OCI-LY7 (cell line): ENCODE results near the gene EFCAB13.

Experiments
- EZH2phosphoT487 ChIP-seq: fragments of 200-600 bp; sonication (generic); IDR thresholded peaks from 2 replicates; pipeline ENCODE4 v1.6.1; 2018; ENCODE audit warnings: low read depth, borderline replicate concordance, mild to moderate bottlenecking, mixed run types, antibody characterized with exemption, low read length, moderate library complexity, mixed read lengths
- TF ChIP-seq, protein P1 (sequence below): fragments of 200-600 bp; sonication (generic); conservative IDR thresholded peaks from 2 replicates; pipeline ENCODE4 v1.5.1; 2014; ENCODE audit warnings: mild to moderate bottlenecking, antibody characterized with exemption, low read length, moderate library complexity, mixed read lengths

DNA sequence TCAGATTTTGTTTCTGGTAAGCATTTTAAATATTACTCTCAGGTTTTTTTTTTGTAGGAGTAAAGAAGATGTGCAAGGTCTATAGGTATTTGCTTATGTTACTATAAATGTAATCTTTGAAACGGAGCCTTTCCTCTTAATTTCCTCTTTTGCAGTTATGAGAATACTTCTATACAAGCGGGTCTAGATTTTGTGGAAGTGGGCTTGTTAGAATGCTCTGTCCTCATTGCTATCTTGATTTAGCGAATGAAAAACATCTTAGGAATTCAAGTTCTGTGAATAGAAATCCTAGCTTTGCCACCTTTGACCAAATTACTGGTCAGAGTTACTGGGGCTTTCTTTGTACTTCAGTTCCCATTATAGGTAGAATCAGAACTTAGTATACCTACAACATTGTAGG, 80.3 kb downstream of the EFCAB13 start:
- TF ChIP-seq, protein P1, sequence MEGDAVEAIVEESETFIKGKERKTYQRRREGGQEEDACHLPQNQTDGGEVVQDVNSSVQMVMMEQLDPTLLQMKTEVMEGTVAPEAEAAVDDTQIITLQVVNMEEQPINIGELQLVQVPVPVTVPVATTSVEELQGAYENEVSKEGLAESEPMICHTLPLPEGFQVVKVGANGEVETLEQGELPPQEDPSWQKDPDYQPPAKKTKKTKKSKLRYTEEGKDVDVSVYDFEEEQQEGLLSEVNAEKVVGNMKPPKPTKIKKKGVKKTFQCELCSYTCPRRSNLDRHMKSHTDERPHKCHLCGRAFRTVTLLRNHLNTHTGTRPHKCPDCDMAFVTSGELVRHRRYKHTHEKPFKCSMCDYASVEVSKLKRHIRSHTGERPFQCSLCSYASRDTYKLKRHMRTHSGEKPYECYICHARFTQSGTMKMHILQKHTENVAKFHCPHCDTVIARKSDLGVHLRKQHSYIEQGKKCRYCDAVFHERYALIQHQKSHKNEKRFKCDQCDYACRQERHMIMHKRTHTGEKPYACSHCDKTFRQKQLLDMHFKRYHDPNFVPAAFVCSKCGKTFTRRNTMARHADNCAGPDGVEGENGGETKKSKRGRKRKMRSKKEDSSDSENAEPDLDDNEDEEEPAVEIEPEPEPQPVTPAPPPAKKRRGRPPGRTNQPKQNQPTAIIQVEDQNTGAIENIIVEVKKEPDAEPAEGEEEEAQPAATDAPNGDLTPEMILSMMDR = no peak
- no peak for TF ChIP-seq EZH2phosphoT487
